Measurements from ENCODE around the gene NR2F6.

- no peak for TF ChIP-seq CTCF (IDR thresholded peaks at IDR 0.05)
- TF ChIP-seq POLR2A (IDR thresholded peaks at IDR 0.05): no peak
These were observed 35.4 kb downstream of the NR2F6 start for GRCh38 chr19:17210296-17210695.
